Activated T-cell treated with anti-CD3 and anti-CD28 coated beads, Interleukin-2, amount 50 U/mL, for 1 hour (primary cell): ENCODE data around the gene CCDC12.

Experiments used
- DNase-seq: peaks from one replicate; pipeline ENCODE4 v3.0.0-alpha.2; 2020

Gene CCDC12

DNA sequence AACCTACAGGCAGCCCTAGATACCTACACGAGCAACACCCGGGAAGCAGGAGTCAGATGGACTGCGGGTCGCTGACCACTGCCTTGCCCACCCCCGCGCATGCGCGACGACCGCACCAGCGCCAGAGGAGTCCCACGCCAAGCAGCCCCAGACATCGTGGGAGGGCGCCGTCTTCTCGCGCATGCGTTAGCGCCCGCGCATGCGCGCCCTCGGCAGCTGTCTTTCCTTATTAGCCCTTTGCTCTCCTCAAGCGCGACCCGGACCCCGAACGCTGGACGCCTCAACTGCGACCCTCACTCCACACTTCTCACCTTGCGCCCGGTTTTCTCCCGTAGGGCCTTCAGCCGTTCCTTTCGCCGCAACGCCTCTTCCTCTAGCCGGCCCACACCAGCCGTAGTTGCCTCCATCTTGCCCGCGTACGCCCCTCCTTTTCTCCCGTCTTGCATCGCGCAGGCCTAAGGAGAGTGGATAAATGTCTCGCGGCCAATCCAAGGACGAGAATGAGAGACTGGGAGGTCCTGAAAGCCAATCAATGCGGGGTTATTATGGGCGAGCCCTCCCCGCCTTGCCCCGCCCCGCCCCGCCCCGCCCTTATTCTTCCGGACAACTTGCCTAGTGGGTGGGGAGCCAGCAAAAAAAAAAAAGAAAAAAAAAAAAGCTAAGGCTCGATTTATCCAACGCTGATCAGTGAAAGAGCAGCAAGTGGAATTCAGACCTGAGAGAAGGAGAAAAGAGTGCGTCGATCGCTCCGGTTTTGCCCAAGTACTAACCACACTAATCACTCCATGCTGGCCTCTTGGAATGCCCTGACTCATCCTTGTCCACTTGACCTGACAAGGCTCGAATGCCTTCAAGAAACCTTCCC is at the start of gene CCDC12:
Gene CCDC12, minus strand, starts transcription at position 420 of the 865 bp plus-strand sequence. Its CDS starts 13 bp downstream, at position 407.
- peak; percentile 86 for DNase-seq

DNA sequence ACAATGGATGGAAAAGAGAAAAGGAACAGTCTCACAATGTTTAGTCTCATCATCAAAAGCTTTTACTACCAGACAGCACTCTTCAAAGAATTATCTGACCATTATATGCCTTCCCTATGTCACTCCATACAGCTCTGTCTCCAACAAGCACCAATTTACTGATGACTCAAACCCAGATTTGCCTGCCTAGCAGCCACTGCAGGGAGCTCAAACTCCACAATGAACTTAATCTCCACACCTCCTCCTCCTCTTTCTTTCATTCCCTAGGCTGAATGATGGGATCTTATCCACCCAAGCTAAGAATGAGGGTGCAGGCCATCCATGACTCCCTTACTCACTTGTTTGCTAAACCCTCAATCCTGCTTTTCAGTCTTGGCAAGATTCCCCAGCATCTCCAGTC is 48.4 kb upstream of the CCDC12 start:
- DNase-seq, result no peak

DNA sequence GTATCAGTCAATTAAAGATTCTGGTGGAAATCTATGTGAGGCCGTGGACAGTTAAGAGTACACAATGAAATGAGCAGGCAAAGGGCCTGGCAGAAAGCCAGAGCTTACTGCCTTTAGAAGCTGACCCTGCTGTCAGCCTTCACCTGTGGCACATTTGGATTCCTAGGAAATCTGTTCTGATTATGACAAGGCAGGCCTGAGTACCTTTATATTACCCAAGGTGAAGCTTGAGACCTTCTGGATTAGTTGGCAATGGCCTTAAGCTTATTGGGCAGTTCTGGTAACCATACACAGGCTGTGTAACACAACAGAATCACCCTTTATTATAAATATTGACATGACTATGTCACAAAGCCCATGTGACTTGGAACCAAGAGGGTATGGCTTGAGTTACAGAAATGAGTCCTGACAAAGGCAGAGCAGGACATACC is 46.1 kb upstream of the CCDC12 start:
- no peak for DNase-seq

DNA sequence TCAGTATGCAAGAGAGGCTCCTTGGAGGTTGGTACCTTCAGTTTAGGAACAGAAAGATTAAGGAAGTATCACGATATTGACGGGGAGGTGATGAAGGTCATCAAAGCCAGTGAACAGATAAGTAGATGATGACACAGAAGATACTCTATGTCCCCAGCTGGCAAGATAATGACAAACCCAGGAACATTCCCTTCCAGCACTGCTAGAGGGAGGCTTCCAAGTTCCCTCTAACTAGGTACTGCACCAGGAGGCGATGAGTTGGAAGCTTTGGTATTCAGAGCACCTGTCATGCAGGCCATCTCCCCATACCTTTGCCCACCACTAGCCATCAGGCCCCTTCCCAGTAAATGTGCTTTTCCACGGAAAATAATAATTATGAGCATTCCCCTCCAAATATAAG is 43.8 kb upstream of the CCDC12 start:
- DNase-seq, result no peak

DNA sequence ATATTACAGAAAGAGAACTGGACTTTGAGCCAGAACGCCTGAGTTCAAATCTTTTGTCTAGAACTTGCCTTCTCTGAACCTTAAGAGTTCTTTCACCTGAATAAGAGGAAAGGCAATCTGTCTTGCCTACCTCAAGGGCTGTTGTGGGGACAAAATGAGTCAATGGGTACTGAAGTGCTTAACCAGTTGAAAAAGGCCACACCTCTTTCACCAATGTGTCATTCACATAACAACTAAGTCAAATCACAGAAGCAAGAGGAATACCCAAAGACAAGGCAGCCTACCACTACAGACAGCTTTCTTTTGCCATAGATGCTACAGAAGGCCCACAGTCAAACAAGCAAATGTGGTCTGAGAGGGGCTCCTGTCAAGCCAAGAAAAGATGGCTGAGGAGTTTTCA is 42.7 kb upstream of the CCDC12 start:
- no peak for DNase-seq

DNA sequence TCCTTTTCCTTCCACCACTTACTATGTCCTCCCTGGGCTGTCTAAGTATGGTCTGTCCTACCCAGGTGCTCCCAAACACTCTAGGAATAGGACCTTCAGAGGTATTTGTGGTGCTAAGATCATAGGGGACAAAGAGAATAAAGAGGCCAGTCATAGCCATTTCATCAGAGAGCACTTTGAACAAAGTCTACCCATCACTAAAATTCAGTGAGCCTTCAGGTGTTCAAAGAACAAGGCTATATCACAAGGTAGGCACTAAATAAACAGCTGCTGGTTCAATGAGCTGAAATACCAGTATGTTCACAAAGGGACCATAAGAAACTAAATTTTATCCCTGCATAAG is 41.7 kb upstream of the CCDC12 start:
- no peak for DNase-seq

DNA sequence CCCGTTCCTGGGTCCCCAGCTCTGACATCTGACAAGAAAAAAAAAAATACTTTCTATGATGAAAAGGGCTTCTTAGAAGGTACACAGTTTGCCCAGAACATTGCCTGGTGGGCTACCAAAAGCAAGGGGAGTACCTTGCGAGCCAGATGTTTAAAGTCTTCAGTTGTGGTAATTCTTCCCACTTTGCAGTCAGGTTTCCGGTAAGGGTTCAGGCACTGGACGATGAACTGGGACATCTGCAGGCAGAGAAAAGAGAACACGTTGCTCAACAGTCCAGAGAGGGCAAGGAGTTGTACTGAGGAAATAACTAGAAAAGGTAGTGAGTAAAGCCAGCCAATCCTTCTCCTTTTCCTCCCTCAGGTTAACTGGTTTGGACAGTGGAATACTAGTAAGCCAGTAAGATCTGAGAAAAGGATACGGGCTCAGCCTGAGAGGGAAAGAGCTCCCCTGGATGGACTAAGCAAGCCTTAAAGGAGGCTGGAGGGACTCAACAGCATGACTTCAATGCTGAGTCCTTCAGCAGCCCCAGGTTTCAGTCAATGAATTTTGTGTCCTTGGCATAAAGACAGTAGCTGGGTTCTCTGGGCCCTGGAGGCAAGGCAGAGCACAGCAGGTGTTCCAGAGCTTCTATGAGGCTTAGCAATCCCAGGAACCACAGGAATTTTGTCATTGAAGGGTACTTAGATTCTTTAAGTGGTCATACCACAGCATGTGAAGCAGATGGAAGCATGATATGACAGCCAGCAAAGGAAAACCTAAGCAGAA is 41.1 kb upstream of the CCDC12 start:
- DNase-seq, result no peak

DNA sequence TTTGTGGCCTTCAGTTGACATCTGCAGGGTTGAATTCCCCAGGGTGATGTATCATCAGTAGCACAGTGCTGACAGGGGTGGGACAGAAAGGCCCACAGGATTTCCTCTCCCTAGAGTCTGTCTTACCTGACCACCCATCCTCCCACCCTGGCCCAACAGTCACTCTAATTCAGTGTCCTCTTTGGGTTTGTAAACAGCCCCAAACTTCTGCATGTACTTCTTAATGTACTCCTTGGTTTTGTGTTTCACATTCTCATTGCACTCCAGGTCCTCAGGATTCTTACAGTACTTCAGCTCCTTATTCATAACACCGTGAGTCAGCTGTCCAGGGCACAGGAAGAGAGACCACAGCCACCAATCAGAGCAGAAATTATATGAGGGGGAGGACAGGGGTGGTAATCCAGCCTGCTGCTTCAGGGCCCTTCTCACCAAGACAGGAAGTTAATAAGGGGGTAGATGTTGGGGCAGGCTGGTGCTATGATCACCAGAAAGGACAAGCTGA is 40.4 kb upstream of the CCDC12 start:
- no peak for DNase-seq

DNA sequence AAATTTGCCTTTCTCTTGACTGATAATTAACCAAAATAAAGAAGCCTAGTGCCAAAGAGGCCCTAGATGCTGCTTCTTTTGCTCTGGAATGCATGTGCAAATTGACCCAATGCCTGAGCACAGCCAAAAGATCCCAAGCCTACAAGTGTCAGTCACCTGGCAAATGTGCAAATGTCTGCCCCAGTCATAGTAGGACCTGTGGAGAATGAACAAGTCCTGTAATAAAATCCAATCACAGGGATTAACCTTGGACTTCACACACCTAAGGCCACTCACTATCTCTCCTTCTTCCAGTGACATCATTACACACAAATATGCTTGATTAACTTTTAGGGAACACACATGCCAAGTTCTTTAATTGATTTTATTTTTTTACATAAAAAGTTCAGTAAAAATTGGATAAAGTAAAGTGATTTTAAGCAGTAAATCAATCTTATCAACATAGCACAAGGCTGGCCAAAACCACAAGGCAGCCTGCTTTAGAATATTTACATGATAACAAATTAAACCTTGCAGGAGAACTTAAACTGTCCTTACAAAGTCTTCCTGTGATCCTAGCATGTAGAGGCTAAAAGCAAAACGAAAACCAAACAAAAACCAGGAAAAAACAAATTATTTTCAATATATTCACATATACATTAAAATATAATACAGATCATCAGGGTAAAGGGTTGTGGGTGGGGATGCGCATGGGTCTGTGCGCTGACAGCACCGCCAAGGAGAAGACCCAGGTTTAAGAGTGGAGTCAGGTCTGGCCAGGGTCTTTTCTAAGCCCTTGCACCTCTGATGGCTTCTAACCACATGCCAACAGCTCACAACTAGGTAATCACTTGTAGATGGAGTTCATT is 39.8 kb upstream of the CCDC12 start:
- no peak for DNase-seq

DNA sequence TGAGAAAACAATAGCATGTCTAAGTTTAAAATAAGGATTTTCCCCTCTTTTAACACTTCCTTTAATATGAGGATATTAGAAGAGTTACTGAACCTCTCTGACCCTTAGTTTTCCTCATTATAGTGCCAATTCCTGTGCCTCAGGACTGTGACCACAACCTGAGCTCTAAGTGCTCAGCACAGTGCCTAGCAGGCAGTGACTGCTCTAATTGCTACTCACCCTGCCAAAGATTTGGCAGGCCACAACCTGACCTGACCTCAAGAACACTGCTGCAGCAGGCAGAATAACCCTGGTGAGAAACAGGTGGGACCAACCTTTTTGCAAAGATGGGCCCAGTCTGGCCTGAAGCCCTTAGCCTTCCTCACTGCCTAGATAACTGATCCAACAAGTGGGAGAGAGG is 38.6 kb upstream of the CCDC12 start:
- no peak for DNase-seq

DNA sequence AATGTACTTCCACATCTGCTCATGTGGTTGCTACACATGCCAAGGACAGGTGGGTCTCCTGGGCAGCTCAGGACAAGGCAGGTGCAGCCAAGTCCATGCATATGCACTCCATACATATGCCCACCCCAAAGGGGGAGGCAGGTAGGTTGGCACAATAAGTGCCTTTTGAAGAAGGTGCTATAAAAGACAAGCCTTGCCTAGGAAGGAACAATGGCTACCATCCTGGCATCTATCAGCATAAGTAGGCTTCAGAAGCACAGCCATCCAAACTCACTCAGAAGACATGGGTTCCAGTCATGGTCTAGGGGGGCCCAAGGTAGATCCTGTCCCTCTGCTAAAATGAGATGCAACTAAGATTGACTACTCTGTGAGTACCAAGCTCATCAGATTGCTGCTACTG is 37.5 kb upstream of the CCDC12 start:
- no peak for DNase-seq

DNA sequence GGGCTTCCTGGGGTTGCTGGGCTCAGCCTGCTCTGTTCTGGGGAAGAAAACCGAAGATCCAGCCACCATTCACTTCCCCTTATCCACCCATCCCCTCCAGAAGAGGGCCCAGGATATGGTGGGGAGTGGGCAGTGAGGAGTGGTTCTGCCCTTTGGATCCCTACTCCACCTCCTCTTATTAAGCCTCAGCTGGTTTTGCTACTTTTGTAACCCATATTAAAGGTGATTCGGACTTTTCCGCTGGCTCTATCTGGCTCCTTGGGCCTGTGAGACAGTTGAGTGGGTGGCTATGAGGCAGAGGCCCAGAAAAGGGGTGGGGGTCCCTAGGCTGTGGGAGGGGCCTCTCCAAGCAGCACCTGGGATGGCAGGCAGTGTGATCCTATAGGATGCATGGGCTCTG is 36.7 kb upstream of the CCDC12 start:
- DNase-seq, result no peak

DNA sequence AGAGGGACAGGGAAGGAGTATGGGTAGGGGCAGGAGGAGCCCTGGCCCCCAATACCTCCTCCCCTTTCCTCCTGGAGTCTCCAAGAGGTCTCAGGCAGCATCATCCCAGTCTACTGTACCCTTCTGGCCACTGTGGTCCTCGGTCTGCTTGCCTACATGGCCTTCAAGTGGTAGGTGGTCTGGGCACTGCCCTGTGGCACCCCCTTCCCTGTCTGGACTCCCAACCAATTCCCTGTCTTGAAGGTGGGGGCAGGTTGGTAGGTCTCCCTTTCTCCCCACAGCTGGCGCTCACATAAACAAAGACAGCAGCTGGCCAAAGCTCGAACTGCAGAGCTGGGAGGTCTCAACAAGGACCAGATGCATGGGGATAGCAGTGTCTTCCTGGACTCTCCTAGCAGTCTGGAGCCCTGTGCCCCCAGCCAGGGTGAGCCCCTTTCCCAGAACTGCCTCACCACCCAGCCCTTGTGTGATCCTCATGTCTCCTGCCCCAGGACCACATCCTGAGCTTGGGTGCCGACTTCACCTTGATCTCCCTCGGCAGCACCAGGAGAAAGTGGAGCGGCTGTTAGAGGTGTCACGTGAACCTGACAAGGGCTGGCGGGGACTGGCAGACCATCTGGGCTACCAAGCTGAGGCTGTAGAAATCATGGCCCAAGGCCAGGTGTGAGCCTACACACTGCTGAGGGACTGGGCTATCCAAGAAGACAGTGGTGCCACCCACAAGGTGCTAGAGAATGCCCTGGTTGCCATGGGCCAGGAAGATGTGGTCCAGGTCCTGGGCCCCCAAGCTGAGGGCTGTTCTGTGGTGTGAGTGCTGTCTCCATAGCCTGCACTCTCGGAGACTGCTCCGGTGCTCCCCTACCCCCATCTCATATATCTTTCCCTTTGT is 36.0 kb upstream of the CCDC12 start:
- DNase-seq, result no peak

DNA sequence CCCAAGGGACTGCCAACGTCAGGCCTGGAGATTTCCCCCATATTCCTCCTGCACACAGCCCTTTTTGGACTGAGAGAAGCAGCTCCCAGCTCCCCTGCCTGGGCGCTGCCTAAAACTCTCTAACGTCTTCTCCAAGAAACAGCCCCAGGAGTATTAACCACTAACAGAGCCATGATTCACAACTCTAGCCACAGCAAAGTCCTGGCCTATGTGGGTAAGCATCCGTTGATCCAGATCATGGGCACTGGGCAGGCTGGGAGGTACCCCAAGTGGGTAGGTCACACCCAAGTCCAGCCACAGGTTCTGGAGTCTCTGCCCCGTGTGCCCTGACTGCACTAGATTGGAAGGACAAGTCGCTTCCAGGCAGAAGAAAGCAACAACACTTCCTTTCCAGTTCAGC is 34.8 kb upstream of the CCDC12 start:
- DNase-seq, result no peak

DNA sequence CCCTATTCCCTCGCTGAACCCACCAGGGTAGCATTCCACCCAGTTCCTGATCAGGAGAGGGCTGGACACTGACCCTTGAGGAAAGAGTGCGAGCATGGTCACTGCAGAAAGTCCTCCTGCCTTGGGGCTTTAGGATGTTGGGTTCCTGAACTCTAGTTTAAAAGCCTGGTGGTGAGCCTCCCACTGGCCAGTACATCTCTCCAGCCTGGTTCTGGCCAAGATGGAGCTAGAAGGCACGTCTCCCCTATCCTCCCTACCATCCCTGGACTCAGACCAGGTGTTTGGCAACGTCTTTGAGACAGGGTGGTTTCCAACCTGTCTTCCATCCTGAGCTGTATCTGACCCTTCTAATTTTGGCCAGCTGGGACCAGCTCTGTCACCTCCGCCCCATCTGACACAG is 34.4 kb upstream of the CCDC12 start:
- DNase-seq, result no peak

DNA sequence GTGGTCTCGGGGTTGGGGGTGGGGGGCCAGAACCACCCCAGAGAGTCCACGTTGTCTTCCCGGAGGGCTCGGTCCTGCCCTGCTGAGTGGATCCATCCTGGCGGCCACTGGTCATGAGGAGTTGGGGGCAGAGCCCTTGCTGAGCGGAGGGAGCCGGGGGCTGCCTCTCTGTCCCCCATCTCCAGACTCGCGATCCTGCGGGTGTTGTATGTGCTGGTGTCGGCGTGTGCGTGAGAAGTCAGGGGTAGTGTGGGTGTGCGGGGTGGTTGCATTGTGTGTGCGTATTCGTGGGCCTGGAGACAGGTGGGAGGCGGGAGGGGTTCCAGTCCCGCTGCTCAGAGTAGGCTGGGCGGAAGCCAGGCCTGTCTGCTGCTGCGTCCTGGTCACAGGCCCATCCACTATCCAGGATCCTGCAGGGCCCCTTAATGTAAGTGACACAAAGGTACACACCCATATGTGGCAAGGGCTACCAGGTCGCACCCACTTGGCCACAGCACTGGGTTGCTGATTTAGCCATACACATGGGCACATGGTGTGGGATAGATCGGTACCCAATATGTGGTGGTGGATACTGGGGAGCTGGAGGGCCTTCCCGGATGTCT is 33.7 kb upstream of the CCDC12 start:
- DNase-seq, result no peak

DNA sequence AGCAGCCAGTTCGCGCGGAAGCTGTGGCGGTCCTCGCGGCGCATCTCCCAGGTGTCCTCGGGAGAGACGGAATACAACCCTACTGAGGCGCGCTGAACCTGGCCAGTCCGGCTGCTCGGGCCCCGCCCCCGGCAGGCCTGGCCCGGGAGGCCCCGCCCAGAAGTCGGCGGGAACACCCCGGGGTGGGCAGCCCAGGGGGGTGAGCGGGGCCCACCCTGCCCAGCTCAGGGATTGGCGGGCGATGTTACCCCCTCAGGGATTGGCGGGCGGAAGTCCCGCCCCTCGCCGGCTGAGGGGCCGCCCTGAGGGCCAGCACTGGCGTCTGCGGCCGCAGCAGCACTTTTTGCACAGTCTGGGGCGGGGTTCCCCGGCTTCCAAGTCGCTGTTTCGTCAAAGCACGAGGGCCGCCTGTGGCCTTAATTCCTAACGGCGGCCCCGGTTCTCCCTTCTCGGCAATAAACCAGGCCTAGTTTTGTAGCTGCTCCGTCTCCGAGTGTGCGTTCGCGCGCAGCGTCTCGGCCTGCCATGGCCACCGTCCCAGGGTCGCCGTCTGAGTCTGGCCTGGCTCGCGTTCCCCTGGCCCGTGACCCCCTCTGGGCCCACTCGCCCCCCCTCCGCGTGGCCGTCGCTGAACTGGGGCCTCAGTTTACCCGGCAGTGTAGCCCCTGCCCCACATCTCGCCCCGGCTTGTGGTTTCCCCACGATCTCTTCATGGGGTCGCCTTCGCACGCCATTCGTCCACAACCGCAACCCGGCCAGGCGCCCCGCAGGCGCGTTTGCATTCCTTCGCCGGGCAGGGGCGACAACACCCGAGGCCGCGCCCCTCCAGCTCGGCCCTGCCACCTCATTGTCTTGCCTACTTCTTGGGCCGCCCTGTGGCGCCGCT is 32.9 kb upstream of the CCDC12 start:
- peak; percentile 81 for DNase-seq

DNA sequence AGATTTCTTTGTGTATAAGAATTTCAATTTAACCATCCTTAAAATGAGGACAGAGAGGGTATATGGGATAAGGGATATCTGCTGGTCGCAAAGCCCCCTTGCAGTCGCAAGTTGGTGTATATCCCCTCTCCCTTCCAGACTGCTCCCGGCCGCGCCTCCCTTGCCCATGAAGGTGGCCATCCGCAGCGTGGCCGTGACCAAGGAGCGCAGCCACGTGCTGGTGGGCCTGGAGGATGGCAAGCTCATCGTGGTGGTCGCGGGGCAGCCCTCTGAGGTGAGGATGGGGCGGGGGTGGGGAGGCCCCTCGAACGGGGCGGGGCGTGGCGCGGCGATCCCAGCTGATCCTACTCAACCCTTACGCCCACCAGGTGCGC is 32.3 kb upstream of the CCDC12 start:
- DNase-seq, result no peak

DNA sequence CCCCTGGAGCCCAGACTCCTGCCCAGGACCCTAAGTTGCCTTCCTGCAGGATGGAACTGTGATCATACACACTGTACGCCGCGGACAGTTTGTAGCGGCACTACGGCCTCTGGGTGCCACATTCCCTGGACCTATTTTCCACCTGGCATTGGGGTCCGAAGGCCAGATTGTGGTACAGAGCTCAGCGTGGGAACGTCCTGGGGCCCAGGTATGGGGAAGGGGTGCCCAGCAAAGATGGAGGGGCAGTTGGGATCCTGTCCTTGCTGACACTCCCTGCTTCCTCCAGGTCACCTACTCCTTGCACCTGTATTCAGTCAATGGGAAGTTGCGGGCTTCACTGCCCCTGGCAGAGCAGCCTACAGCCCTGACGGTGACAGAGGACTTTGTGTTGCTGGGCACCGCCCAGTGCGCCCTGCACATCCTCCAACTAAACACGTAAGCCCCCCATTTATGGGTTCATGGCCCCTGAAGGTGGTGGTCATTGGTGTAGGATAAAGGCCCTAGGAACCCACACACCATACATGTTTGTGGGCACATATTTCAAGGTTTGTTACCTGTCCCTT is 31.8 kb upstream of the CCDC12 start:
- peak; percentile 26 for DNase-seq

DNA sequence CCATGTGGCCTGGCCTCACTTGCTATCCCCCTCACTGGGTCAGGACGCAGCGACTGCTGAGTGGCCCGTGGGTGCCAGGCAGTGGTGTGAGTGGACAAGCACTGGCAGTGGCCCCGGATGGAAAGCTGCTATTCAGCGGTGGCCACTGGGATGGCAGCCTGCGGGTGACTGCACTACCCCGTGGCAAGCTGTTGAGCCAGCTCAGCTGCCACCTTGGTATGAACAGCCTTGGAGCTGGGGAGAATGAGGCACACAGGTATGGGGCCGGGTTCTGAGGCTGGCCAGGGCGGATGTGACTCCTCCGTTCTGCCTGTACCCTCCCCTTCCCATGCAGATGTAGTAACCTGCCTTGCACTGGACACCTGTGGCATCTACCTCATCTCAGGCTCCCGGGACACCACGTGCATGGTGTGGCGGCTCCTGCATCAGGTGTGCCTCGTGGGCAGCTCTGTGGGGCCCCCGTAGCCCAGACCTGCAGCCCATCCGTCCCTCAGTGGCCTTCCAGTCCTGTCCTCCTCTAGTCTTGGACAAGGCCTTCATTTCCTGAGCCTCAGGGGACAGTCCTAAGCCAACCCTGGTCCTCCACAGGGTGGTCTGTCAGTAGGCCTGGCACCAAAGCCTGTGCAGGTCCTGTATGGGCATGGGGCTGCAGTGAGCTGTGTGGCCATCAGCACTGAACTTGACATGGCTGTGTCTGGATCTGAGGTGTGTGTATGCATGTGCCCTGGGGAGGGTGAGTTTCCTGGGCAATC is 31.1 kb upstream of the CCDC12 start:
- peak; percentile 21 for DNase-seq
